ENCODE data around the gene PLCB2. TPM values are rescaled to one million over a fixed set of nuclear protein-coding genes. Genes with fewer than 3 reads are reported as not detected.

PLCB2 gene
- total and polyA plus RNA-seq, 2 donors (not counting 1 experiment from before 2014, with no cell fraction given) = 166 to 312 TPM

- WGBS (ENCODE audit: insufficient coverage) = 93% methylated on average over 24 of the region's 25 CpGs
- no peak for TF ChIP-seq CTCF (IDR thresholded peaks at IDR 0.05)
- TF ChIP-seq EZH2 (IDR thresholded peaks at IDR 0.05; ENCODE audit: borderline replicate concordance, insufficient read depth, low read depth, low read length, poor library complexity, severe bottlenecking) = no peak
- Histone ChIP-seq H3K27me3 (replicated peaks in 1 of 4; ENCODE audit: control extremely low read depth in 1 of 4, control insufficient read depth in 3 of 4, insufficient read depth in 4 of 4, low read length in 3 of 4) (peaks cover 0 to 2% (median 0%) of the 10 kb centered on the region in 4 experiments), H3K36me3 (replicated peaks in 1 of 2; ENCODE audit: control extremely low read depth in 1 of 2, control insufficient read depth in 1 of 2, extremely low read depth in 1 of 2, insufficient read depth in 2 of 2, low read length in 1 of 2) (no peaks in the 10 kb centered on the region), H3K9me3 (ENCODE audit: control extremely low read depth in 1 of 3, control insufficient read depth in 2 of 3, insufficient read depth in 1 of 3, low read length in 2 of 3) (no peaks in the 10 kb centered on the region), H3K79me2 (ENCODE audit: control insufficient read depth, insufficient read depth, low read length) (no peaks in the 10 kb centered on the region), H3K4me3 (ENCODE audit: control extremely low read depth in 1 of 5, extremely low read depth in 1 of 5, insufficient read depth in 1 of 5, low read depth in 2 of 5, low read length in 4 of 5) (no peak overlapping the region), H3K27ac (ENCODE audit: low read length in 2 of 2) (no peak overlapping the region), H3K4me1 (ENCODE audit: control insufficient read depth in 2 of 2, insufficient read depth in 2 of 2, low read length in 2 of 2) (peaks cover 0 to 3% of the 10 kb centered on the region in 2 donors), H3K9ac (ENCODE audit: low read length) (no peak overlapping the region), H4K20me1 (ENCODE audit: control insufficient read depth, insufficient read depth, low read length, poor library complexity, severe bottlenecking) (no peaks in the 10 kb centered on the region), H3K4me2 (replicated peaks; ENCODE audit: low read depth, low read length, poor library complexity, severe bottlenecking) (no peak overlapping the region), H2AFZ (ENCODE audit: insufficient read depth, low read depth, low read length, poor library complexity, severe bottlenecking) (no peak overlapping the region)
- intact Hi-C loops (cut with micrococcal nuclease) = no loop called here
- CTCF ChIA-PET = interaction anchor here (1.1 to 12.3 kb wide), 12 partner anchors 10 to 515 kb away, joined by 3 to 382 read pairs (median 30); partner anchors contain the start of genes CCDC9B, PAK6 and SRP14
- DNase-seq (no peak), ATAC-seq (ENCODE audit: low read depth) (no peak)
- Mint-ChIP-seq H3K27me3 (peaks cover 3% of the 10 kb centered on the region), H3K4me1 (peaks cover 8% of the 10 kb centered on the region), H3K27ac (no peak overlapping the region), H3K9me3 (ENCODE audit: insufficient read depth) (no peaks in the 10 kb centered on the region), H3K4me3 (no peak overlapping the region)
- POLR2A ChIA-PET = interaction anchor here (1.0 kb wide), 1 partner anchor 227 kb away, joined by 3 read pairs; no protein-coding TSS in a partner anchor
Measured at GRCh38 chr15:40271685-40272484, 35.9 kb downstream of the PLCB2 start.
